Suppressor macrophage (primary cell): ENCODE data around the gene ZBTB40.
A peak's percentile ranks its signal among the peaks of the same experiment; 100 is the strongest.

Experiments used
- DNase-seq, 4 experiments: peaks; one replicate each; pipeline ENCODE4 v3.0.0-alpha.2; 2020 to 2022

The ZBTB40 gene

DNA sequence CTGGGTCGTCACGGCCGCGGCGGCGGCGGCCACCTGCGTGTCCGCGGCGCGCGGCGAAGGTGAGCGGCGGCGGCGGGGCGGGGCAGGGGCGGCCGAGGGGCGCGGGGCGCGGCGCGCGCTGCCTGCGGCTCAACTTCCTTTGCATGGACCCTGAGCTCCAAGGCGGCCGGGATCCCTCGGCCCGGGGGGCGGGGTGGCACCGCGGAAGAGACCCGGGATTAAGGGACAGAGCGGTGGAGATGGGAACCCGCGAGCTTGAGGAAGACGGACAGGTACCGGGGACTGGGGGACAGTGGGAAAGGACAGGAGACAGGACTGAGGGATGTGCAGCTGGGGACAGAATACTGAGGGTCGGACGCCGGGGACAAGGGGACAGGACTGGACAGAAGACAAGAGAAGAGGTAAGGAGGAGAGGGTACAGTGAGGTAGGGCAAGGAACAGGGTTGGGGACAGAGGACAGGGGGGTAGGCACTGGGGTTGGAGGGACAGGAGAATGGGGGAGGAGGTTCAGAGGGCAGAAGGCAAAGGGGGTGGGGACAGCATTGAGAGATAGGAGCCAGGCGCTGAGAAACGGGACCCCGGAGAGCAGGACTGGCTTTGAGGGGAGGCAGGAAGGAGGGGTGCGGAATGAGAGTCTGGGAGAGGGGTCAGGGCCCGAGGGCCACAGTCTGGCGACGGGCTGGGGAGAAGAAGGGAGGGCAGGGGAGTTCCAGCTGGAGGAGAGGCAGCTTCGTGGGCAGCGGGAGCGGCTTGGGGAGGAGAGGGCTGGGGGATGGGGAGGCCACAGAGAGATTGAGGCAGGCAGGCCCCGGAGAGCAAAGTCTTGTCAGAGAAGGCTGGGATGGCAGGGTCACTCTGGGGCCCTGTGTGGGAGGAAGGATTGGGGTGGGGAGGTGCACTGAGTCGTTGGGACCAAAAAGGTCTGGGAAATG is 112.3 kb downstream of the ZBTB40 start:
- DNase-seq, result no peak

DNA sequence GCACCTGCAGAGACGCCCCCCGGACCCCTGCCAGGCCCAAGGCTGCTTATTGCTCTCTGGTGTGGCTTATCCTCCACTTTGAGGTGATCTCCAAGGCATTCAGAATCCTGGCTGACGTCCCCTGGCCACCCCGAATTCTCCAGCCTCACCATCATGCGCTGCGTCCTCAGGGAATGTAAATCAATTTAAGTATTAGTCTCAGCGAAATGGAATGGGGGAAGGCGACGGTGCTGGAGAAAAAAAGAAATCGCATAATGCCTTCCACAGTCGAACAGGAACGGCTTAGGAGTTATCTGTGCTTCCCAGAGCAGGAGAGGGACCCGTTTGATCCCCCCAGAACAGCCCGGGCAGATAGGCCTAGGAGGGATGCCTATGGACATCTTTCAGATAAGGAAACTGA is 114.5 kb downstream of the ZBTB40 start:
- DNase-seq, result no peak

DNA sequence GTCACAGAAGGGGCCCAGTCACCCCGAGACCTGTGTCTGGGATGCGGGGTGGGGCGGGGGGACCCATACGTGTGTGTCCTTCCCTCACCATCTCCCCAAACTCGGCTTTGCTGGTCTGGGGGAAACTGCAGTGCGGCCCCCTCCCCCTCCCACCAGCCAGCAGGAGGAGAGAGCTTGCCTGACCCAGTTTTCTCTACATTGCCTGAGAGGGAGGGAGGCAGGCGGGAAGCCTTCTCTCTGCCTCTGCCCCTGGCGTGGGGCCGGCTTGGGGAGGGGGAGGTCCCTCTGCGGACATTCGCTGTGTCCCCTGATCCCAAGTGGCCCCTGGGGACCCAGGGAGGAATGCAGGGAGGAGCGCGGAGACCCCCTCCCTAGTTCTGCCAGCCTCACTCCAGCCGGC is 115.5 kb downstream of the ZBTB40 start:
- no peak for DNase-seq

DNA sequence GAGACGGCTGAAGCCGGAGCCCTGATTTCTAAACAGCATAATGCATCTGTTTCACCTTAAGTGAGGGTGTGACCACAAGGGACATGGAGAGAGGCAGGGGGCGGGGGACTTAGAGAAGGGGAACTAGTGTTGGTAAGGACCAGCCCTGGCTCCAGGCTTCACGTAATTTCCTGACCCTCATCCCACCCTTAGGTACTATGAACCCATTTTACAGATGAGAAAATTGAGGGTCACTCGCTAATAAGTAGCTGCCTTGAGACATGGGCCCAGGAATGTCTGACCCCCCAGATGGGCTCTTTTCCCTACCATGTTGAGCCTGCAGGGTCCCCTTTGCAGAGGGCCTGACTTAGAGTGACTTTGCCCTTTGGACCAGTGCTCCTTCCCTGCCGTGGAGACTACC is 116.3 kb downstream of the ZBTB40 start:
- DNase-seq, result no peak

DNA sequence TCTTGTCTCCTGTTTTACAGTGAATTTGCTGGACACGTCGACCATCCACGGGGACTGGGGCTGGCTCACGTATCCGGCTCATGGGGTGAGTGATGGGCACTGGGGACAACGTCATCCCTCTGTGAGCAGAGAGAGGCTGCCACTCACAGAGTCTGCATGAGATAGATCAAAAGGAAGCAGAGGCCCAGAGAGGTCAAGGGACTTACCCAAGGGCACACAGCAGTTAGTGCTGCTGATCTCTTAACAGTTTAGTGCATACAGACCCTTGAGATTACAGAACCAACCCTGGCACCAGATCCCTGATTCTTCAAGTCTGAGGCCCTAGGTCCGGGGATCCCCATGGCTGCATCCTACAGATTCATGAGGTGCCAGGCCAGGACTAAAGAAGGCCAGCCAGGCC is 117.6 kb downstream of the ZBTB40 start:
- no peak for DNase-seq

DNA sequence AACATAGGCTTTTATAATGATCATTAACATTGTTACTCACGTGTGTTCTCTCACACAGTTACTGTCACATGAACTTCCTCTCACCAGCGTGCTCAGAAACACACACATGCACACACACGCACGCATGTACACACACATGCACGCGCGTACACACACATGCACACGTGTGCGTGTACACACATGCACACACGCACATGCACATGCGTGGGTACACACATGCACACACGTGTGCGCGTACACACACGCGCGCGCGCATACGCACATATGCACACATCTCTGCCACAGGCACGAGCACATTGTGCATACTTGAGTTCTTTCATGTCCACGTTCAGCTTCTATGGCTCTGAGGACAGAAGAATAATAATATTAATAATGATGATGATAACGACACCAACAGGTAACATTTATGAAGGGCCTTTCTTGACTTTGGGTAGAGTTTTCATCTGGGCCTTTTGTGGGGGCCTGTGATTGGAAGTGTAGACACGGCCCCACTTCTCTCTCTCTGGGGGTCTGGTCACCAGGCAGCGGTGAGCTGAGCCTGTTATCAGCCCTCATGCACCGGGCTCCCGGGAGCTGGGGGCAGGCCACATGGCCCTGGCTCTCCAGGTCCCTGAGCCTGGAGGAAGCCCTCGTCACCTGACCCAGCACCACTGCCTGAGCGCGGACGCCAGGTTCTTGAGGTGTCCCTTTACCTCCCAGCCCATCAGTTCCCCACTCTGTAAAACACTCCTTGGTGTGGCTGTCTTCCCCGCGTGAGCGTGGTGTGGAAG is 118.7 kb downstream of the ZBTB40 start:
- DNase-seq, result no peak

DNA sequence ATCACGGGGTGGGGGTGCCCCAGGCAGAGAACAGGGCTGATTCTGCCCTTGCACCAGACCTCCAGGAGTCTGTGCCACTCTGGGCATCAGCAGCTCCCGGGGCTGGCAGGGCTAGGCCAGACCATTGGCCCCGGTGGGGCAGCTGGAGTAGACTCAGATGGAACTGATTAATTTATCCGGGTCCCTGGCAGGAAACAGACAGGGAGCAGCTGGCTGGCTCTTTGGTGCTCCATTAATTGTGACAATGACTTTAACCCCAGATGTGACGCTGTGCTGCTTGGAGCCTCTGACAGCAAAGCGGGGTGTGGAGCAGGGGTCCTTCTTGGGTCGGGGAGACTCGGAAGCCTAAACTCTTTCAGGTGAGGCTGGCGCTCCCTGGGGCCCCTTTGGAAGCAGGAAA is 121.2 kb downstream of the ZBTB40 start:
- DNase-seq, result no peak

DNA sequence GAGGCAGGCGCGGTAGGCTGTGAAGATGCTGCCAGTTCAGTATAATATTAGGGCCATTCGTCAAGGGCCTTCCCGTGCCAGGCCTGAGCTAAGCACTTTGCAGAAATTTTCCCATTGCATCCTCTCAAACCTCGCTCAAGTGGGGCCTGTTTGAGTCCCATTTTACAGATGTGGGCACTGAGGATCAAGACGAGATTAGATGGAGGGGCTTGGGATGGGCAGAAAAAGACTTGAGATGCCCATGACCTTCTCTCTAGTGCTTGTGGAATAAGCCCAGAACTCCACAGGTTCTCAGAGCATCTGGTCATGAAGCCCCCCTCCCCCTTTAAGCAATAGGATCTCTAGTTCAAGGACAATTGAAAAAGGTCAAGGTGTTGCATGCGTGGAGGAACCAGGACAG is 121.6 kb downstream of the ZBTB40 start:
- no peak for DNase-seq

DNA sequence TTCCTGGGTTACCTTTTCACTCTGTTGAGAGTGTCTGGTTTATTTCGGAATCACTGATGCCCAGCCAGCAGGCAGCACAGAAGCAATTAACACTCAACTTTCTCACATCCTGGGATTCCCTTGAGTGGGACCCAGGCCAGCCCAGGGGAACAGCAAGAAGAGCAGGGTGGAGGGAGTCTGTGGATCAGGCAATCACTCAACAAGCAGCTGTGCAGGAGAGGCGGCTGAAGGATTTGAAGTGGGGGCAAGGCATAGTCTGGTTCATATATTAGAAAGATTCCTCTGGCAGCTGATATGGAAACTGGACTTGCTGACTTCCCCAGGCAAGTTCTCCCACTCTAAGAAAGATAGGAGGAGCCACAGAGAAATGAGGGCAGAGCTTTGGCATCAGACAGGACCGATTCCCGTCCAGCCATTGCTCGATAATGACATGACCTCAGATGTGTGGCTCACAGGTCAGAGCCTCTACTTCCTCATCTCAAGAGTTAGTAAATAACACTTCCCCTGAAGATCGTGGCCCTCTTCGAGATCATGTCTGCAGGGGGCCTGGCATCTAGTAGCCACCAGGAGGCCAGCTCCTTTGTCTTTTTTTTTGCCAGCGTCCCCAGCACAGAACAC is 124.0 kb downstream of the ZBTB40 start:
- DNase-seq, result peak; percentile 14 to 44 (median 30)

DNA sequence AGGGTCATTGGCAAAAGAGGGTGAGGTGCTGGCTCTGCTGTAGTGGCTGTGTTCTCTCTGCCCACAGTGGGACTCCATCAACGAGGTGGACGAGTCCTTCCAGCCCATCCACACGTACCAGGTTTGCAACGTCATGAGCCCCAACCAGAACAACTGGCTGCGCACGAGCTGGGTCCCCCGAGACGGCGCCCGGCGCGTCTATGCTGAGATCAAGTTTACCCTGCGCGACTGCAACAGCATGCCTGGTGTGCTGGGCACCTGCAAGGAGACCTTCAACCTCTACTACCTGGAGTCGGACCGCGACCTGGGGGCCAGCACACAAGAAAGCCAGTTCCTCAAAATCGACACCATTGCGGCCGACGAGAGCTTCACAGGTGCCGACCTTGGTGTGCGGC is 124.5 kb downstream of the ZBTB40 start:
- no peak for DNase-seq

DNA sequence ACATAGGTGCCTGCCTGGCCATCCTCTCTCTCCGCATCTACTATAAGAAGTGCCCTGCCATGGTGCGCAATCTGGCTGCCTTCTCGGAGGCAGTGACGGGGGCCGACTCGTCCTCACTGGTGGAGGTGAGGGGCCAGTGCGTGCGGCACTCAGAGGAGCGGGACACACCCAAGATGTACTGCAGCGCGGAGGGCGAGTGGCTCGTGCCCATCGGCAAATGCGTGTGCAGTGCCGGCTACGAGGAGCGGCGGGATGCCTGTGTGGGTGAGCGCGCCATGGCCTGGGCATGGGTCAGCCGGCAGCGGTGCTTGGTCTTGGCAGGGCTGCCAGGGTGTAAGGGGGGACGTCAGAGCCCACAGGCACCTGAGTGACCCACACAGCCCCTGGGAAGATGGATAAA is 125.0 kb downstream of the ZBTB40 start:
- DNase-seq, result no peak

DNA sequence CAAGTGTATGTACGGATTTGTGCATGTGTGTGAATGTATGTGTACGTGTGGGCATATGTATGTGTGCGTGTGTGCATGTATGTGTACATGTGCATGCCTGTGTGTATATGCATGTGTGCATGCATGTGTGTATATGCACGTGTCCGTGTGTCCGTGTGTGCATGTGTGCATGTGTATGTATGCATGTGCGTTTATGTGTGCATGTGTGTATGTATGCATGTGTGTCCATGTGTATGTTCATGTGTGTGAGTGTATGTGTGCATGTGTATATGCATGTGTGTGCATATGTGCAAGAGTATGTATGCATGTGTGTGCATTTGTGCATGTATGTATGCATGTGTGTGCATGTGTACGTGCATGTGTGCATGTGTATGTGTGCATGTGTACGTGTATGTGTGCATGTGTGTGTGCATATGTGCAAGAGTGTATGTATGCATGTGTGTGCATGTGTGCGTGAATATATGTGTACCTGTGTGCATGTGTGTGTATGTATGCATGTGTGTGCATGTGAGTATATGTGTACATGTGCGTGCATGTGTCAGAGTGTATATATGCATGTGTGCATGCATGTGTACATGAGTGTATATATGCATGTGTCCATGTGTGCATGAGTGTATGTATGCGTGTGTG is 127.2 kb downstream of the ZBTB40 start:
- DNase-seq, result no peak

DNA sequence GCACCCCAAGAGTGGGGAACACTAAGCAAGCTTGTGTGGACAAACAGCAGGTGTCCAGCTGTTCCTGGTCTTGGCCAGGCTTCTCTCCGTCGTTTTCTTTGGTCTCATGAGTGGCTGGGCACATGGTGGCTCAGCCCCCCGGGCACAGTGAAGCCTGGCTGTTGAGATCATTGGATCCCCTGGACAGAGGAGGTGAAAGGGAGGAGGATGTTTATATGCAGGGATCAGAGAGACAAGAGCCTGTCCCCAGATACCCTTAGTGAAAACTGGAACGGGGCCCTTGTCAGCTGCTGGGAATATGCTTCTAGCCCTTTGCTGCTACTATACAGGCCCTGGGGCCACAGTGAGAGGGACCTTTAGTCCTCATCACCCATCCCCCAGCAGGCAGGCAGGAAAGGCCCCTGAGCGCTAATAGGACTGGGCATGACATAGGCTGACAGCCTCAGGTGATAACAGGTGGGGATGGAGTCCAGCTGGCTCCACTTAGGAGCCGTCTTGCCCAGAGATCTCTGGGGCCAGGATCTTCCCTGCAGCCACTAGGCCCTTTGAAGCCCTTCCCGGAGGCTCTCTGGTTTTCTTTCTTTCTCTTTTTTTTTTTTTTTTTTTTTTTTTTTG is 128.0 kb downstream of the ZBTB40 start:
- DNase-seq, result no peak
